Heart right ventricle (tissue), 16 donors: ENCODE results near the gene MEF2C. TPM values are rescaled to one million over a fixed set of nuclear protein-coding genes. Genes with fewer than 3 reads are reported as not detected.

ENCODE experiments used
- ATAC-seq, 8 donors: fragments of 200-7000 bp; cut with Tn5 transposase; one replicate each; pipeline ENCODE4 v1.9.1; 2020; ENCODE audit warnings: mild to moderate bottlenecking in 8 of 8, moderate library complexity in 8 of 8, moderate number of reproducible peaks in 1 of 8
- DNase-seq, 2 donors: peaks; one replicate each; pipeline ENCODE4 v3.0.0-alpha.2; 2020
- H3K27ac ChIP-seq, 10 donors: fragments of 200-600 bp; sonication (generic) in 2 of 10; one replicate each; pipeline versions ENCODE4 v1.5.0 to v1.8.0; 2020 to 2022; ENCODE audit warnings: mild to moderate bottlenecking in 3 of 10
- H3K27me3 ChIP-seq, 7 donors: fragments of 200-600 bp; one replicate each; pipeline ENCODE4 v1.8.0; 2021 to 2022; ENCODE audit warnings: mild to moderate bottlenecking in 2 of 7
- H3K36me3 ChIP-seq, 9 donors: fragments of 200-600 bp; sonication (generic) in 1 of 9; one replicate each; pipeline versions ENCODE4 v1.5.0 to v1.8.0; 2020 to 2022; ENCODE audit warnings: mild to moderate bottlenecking in 2 of 9
- H3K4me1 ChIP-seq, 9 donors: fragments of 200-600 bp; sonication (generic) in 1 of 9; one replicate each; pipeline versions ENCODE4 v1.5.0 to v1.8.0; 2020 to 2022; ENCODE audit warnings: mild to moderate bottlenecking in 4 of 9
- H3K4me3 ChIP-seq, 10 donors: fragments of 200-600 bp; sonication (generic) in 2 of 10; one replicate each; pipeline versions ENCODE4 v1.5.0 to v1.8.0; 2020 to 2022; ENCODE audit warnings: mild to moderate bottlenecking in 7 of 10, moderate library complexity in 2 of 10
- H3K9me3 ChIP-seq, 11 donors: fragments of 200-600 bp in 10 of 11; sonication (generic) in 2 of 11; one replicate each; pipeline versions ENCODE4 v1.5.0 to v1.8.0; 2013 to 2022; ENCODE audit warnings: mild to moderate bottlenecking in 2 of 11, control low read depth in 1 of 11, moderate library complexity in 1 of 11
- WGBS, 2 donors: extraction: QIAGEN DNeasy Blood & Tissue Kit; methylation state at CpG; one replicate each; pipeline ENCODE4 v1.1.7; 2013; ENCODE audit warnings: inconsistent platforms in 1 of 2; 5-methylcytosine and 5-hydroxymethylcytosine counted together
- intact Hi-C, 10 donors: fragments of 100-400 bp; cut with DNase I; formaldehyde crosslinking; loops; one replicate each; pipeline versions ENCODE4 v1.11.1 to v1.14.2; 2022
- polyA plus RNA-seq, 2 donors: library from polyadenylated mRNA; stranded (reverse); fragments of 200-250 nt; gene quantifications; one replicate each; pipeline ENCODE4 v1.2.3, GENCODE V29; 2013
- total RNA-seq, 10 donors: library from RNA; stranded (reverse); fragmentation: NEBNext Ultra II Directional in 3 of 10; extraction: Animal tissue kit (Norgen Biotek cat#: 25700) in 3 of 10; gene quantifications; one replicate each; pipeline versions ENCODE4 v1.2.1 to v1.2.4, GENCODE V29; 2021 to 2023
- TF ChIP-seq, protein P1 (sequence below), 9 donors: fragments of 200-600 bp; sonication (generic) in 2 of 9; IDR thresholded peaks; one replicate each; pipeline versions ENCODE4 v1.5.0 to v1.8.0; 2021 to 2022; ENCODE audit warnings: antibody characterized with exemption in 9 of 9, mild to moderate bottlenecking in 5 of 9, moderate library complexity in 1 of 9
- donor health status: Arrhythmogenic right ventricular cardiomyopathy.
- donor health status: ischemic (EF 13 %, LVEDD 7.1; RV severe dilation, severe dysfunction).
- donor health status: healthy with polysubstance abuse.
- donor health status: DM: no; HTN: yes; CAD: no.
- donor health status: DM: no; HTN: no; CAD: no.
- donor health status: ischemic (EF 25% LVEDD 6.9; RV normal size, moderate dysfunction).
- donor health status: ischemic (EF 25% LVEDD 5.7; RV mildly dilated, moderate dysfunction).
- donor health status: healthy.
- donor health status: DM: yes; HTN: yes; CAD: no.
- donor health status: Ischemic cardiomyopathy.
- donor health status: ischemic (EF 35%, LVEDD 5.7; RV mildly dilated, moderate dysfunction).
- donor health status: nonischemic (EF 11% LVEDD 7.7; RV severe dilation, severe dysfunction).
- donor health status: DM: yes; HTN: yes; CAD: no.
- donor health status: PGD.
- donor health status: ischemic (EF 29% LVEDD 5.4; RV normal size, mild dysfunction).
- donor health status: nonischemic (EF 23%, LVEDD 6.1; RV moderate dilation, normal function).

The MEF2C gene
- total and polyA plus RNA-seq, 12 donors = 11.2 to 88.7 (median 66.3) TPM

DNA sequence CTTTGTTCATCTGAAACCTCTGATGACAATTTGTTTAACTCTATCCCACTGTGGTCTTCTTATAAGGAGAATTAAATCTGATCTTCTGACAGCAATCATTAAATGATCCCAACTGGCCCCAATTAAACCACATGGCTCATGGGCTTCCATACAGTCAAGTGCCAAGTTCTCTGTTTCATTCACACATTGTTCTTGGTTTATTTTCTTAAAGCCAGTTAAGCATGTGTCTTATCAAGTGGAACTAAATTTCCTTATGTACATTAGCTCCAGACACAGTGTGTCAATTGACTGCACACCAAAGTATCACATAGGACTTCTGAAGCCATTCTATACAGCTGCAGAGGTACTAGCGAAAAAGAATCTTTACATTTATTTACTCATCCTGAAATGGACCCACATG is 51.2 kb downstream of the MEF2C start:
- peaks cover 4 to 100% (median 93%) of the 10 kb centered on the region in 9 donors for H3K4me1 ChIP-seq
- ATAC-seq (no peak), DNase-seq (no peak)
- TF ChIP-seq, protein P1, sequence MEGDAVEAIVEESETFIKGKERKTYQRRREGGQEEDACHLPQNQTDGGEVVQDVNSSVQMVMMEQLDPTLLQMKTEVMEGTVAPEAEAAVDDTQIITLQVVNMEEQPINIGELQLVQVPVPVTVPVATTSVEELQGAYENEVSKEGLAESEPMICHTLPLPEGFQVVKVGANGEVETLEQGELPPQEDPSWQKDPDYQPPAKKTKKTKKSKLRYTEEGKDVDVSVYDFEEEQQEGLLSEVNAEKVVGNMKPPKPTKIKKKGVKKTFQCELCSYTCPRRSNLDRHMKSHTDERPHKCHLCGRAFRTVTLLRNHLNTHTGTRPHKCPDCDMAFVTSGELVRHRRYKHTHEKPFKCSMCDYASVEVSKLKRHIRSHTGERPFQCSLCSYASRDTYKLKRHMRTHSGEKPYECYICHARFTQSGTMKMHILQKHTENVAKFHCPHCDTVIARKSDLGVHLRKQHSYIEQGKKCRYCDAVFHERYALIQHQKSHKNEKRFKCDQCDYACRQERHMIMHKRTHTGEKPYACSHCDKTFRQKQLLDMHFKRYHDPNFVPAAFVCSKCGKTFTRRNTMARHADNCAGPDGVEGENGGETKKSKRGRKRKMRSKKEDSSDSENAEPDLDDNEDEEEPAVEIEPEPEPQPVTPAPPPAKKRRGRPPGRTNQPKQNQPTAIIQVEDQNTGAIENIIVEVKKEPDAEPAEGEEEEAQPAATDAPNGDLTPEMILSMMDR (IDR thresholded peaks at IDR 0.05) = no peak
- no peaks in the 10 kb centered on the region for H3K27me3 ChIP-seq
- H3K4me3 ChIP-seq = no peak overlapping the region
- H3K36me3 ChIP-seq = no peaks in the 10 kb centered on the region
- H3K9me3 ChIP-seq = no peaks in the 10 kb centered on the region
- intact Hi-C loops = loop anchor here in 6 of 10 donors (5.0 to 10.0 kb wide), 5 partner anchors 45 to 100 kb away; partner anchors contain the start of gene MEF2C (in 1 of the 6)
- WGBS, 2 donors = 93 to 95% methylated on average over 1 of the region's 1 CpG
- peak overlapping the region in 7 of 10 donors; percentile 72 to 92 (median 86) for H3K27ac ChIP-seq

- intact Hi-C loops = loop anchor here in 6 of 10 donors (5.0 to 10.0 kb wide), 5 partner anchors 43 to 98 kb away; partner anchors contain the start of gene MEF2C (in 1 of the 6)
- H3K4me3 ChIP-seq = peak overlapping the region in 3 of 10 donors; percentile 24 to 30 (median 26)
- ATAC-seq = no peak
- TF ChIP-seq, protein P1 (IDR thresholded peaks at IDR 0.05) = no peak
- H3K36me3 ChIP-seq = no peaks in the 10 kb centered on the region
- H3K27me3 ChIP-seq = no peaks in the 10 kb centered on the region
- H3K9me3 ChIP-seq = no peaks in the 10 kb centered on the region
- DNase-seq = no peak
- peak overlapping the region in 9 of 10 donors; percentile 45 to 92 (median 81) for H3K27ac ChIP-seq
- H3K4me1 ChIP-seq = peaks cover 4 to 100% (median 94%) of the 10 kb centered on the region in 9 donors
Observed at GRCh38 chr5:88830567-88830966, 52.4 kb downstream of the MEF2C start.

- Histone ChIP-seq H3K4me1 (peaks cover 4 to 100% (median 95%) of the 10 kb centered on the region in 9 donors), H3K27me3 (no peaks in the 10 kb centered on the region), H3K36me3 (no peaks in the 10 kb centered on the region), H3K9me3 (no peaks in the 10 kb centered on the region), H3K4me3 (peak overlapping the region in 8 of 10 donors; percentile 3 to 30 (median 24)), H3K27ac (peak overlapping the region; percentile 45 to 92 (median 80))
- DNase-seq = no peak
- TF ChIP-seq, protein P1 (IDR thresholded peaks at IDR 0.05) = no peak
- intact Hi-C loops = loop anchor here in 7 of 10 donors (2.0 to 10.0 kb wide), 8 partner anchors 42 to 97 kb away; partner anchors contain the start of gene MEF2C (in 5 of the 7)
- no peak for ATAC-seq
- 30 to 43% methylated on average over 3 of the region's 3 CpGs for WGBS, 2 donors
Observed at GRCh38 chr5:88829775-88830174, 53.2 kb downstream of the MEF2C start.

- TF ChIP-seq, protein P1 (IDR thresholded peaks at IDR 0.05) = peak in 7 of 9 donors; percentile 23 to 45 (median 37)
- 60 to 61% methylated on average over 3 of the region's 3 CpGs for WGBS, 2 donors
- Histone ChIP-seq H3K27ac (peak overlapping the region; percentile 45 to 92 (median 80)), H3K9me3 (no peaks in the 10 kb centered on the region), H3K4me3 (peak overlapping the region in 5 of 10 donors; percentile 8 to 30 (median 25)), H3K27me3 (no peaks in the 10 kb centered on the region), H3K36me3 (no peaks in the 10 kb centered on the region), H3K4me1 (peaks cover 4 to 100% (median 94%) of the 10 kb centered on the region in 9 donors)
- DNase-seq (no peak), ATAC-seq (peak in 4 of 8 donors; percentile 6 to 46 (median 21))
- intact Hi-C loops = loop anchor here in 6 of 10 donors (2.0 to 10.0 kb wide), 6 partner anchors 42 to 97 kb away; partner anchors contain the start of gene MEF2C (in 4 of the 6)
Observed at GRCh38 chr5:88829054-88829453, 53.9 kb downstream of the MEF2C start.
